NCI-H128 (cell line): ENCODE measurements around the gene ZCCHC24.

Source experiments
- DNase-seq: peaks from one replicate; lab custom pipeline; 2025; ENCODE audit not compliant: unreplicated experiment; lab: John Stamatoyannopoulos, UW

The ZCCHC24 gene

GRCh38 chr10:79473496-79474095 lies 28.2 kb upstream of the ZCCHC24 start:
- no peak for DNase-seq

GRCh38 chr10:79472951-79473350 lies 27.5 kb upstream of the ZCCHC24 start:
- DNase-seq = no peak

GRCh38 chr10:79472449-79472848 lies 27.0 kb upstream of the ZCCHC24 start:
- DNase-seq = no peak

GRCh38 chr10:79471776-79472175 lies 26.4 kb upstream of the ZCCHC24 start:
- no peak for DNase-seq

GRCh38 chr10:79470096-79470495 lies 24.7 kb upstream of the ZCCHC24 start:
- no peak for DNase-seq

- no peak for DNase-seq
These were observed 23.6 kb upstream of the ZCCHC24 start for GRCh38 chr10:79468841-79469585.

GRCh38 chr10:79468015-79468560 lies 22.7 kb upstream of the ZCCHC24 start:
- DNase-seq = no peak

GRCh38 chr10:79465341-79465740 lies 19.9 kb upstream of the ZCCHC24 start:
- DNase-seq = no peak

GRCh38 chr10:79463578-79464496 lies 18.4 kb upstream of the ZCCHC24 start:
- no peak for DNase-seq

- DNase-seq = no peak
These were observed 15.3 kb upstream of the ZCCHC24 start for GRCh38 chr10:79460687-79461086.

GRCh38 chr10:79459243-79459642 lies 13.8 kb upstream of the ZCCHC24 start:
- DNase-seq = no peak

GRCh38 chr10:79458483-79458882 lies 13.1 kb upstream of the ZCCHC24 start:
- no peak for DNase-seq

- no peak for DNase-seq
These were observed 11.9 kb upstream of the ZCCHC24 start for GRCh38 chr10:79457256-79457785.

- DNase-seq = no peak
These were observed 8.8 kb upstream of the ZCCHC24 start for GRCh38 chr10:79454259-79454658.

GRCh38 chr10:79453392-79453791 lies 8.0 kb upstream of the ZCCHC24 start:
- DNase-seq = no peak

- no peak for DNase-seq
These were observed 6.8 kb upstream of the ZCCHC24 start for GRCh38 chr10:79452174-79452611.

GRCh38 chr10:79451046-79451699 lies 5.7 kb upstream of the ZCCHC24 start:
- no peak for DNase-seq

GRCh38 chr10:79449181-79450146 lies 4.0 kb upstream of the ZCCHC24 start:
- DNase-seq = no peak

- DNase-seq = no peak
These were observed 3.3 kb upstream of the ZCCHC24 start for GRCh38 chr10:79448732-79449049.
